H1 (cell line): ENCODE results near the gene SOCS6. TPM values are rescaled to one million over a fixed set of nuclear protein-coding genes. Genes with fewer than 3 reads are reported as not detected.
A peak's percentile ranks its signal among the peaks of the same experiment; 100 is the strongest.

ENCODE experiments used
- ASH2L ChIP-seq: fragments of 200-600, 300-600 bp; sonication (generic); IDR thresholded peaks from one replicate; pipeline ENCODE4 v1.7.1; 2017; ENCODE audit warnings: low read length
- ATF2 ChIP-seq: IDR thresholded peaks from 2 replicates; pipeline ENCODE4 v1.6.1; 2012; ENCODE audit warnings: low read length, inconsistent platforms
- E2F6 ChIP-seq: IDR thresholded peaks from 2 replicates; pipeline ENCODE4 v1.6.1; 2012; ENCODE audit warnings: inconsistent platforms
- KDM1A ChIP-seq: fragments of 200-600, 300-600 bp; sonication (generic); IDR thresholded peaks from 2 replicates; pipeline ENCODE4 v1.7.1; 2016; ENCODE audit warnings: mild to moderate bottlenecking, low read length, borderline replicate concordance
- MAX ChIP-seq: IDR thresholded peaks from 2 replicates; pipeline ENCODE4 v1.6.1; 2012; ENCODE audit warnings: inconsistent platforms
- PHF8 ChIP-seq: fragments of 200-600 bp; sonication (generic); conservative IDR thresholded peaks from 2 replicates; pipeline ENCODE4 v1.7.1; 2012; ENCODE audit warnings: low read depth, mild to moderate bottlenecking, inconsistent platforms, low read length, moderate library complexity
- RXRA ChIP-seq: IDR thresholded peaks from 2 replicates; pipeline ENCODE4 v1.6.1; 2011; ENCODE audit warnings: low read depth, mild to moderate bottlenecking, low read length, moderate library complexity; ENCODE audit not compliant: insufficient read depth
- SRF ChIP-seq: IDR thresholded peaks from 2 replicates; pipeline ENCODE4 v1.6.1; 2011; ENCODE audit warnings: mild to moderate bottlenecking, low read depth, low read length, moderate library complexity
- SUZ12 ChIP-seq: fragments of 200-600 bp; sonication (generic); IDR thresholded peaks from 2 replicates; pipeline ENCODE4 v1.6.1; 2012; ENCODE audit warnings: mild to moderate bottlenecking, inconsistent platforms, low read length, moderate library complexity, mixed read lengths
- TAF7 ChIP-seq: optimal IDR thresholded peaks from 2 replicates; pipeline ENCODE3; 2011; ENCODE audit warnings: low read depth, mild to moderate bottlenecking, inconsistent platforms, low read length, moderate library complexity, borderline replicate concordance
- USF2 ChIP-seq: IDR thresholded peaks from 2 replicates; pipeline ENCODE4 v1.6.1; 2011; ENCODE audit warnings: low read length, improper control_type of control experiment
- polyA plus RNA-seq, 7 experiments: library from polyadenylated mRNA; depleted of rRNA in 3 of 7; stranded (reverse) in 5 of 7; unstranded in 2 of 7; fragments of >200 nt in 5 of 7; fragments of 200-250 nt in 2 of 7; gene quantifications; 1 replicate in 5 of 7; 2 replicates in 1 of 7; 4 replicates in 1 of 7; pipeline versions ENCODE4 v1.2.1 to v1.2.3, GENCODE V29; 2011 to 2013; ENCODE audit warnings: missing spikeins in 2 of 7, mixed read lengths in 2 of 7
- total RNA-seq: library from RNA; stranded (reverse); fragmentation: NEBNext Ultra II Directional; extraction: Animal tissue kit (Norgen Biotek cat#: 25700); gene quantifications from 2 replicates; pipeline ENCODE4 v1.2.1, GENCODE V29; 2021

The SOCS6 gene
- total and polyA plus RNA-seq, 2 of the 8 experiments (the other 6 are each of a cell fraction or from before 2014, with no cell fraction given): 9.1 to 22.9 TPM

GRCh38 chr18:70288851-70289328, at the start of gene SOCS6 (continued):
- TF ChIP-seq USF2 (no peak), E2F6 (no peak), KDM1A (no peak), ATF2 (no peak), SUZ12 (no peak), SRF (no peak), ASH2L (no peak), PHF8 (peak; percentile 72), MAX (0 out of 2 replicates have a peak, but pooled peaks have one; percentile 2), RXRA (no peak), TAF7 (peak; percentile 54)
